Calu3 (cell line): ENCODE data around the gene AK4. TPM values are rescaled to one million over a fixed set of nuclear protein-coding genes. Genes with fewer than 3 reads are reported as not detected.

Source experiments
- BruUV-seq: library from RNA; stranded (reverse); fragments of 400-500 nt; replicated peaks from 2 replicates; lab custom pipeline; 2021; lab: Mats Ljungman, UMichigan
- CTCF ChIA-PET: fragments of 300-600 bp; sonication (Branson Sonifier 250); formaldehyde crosslinking; loops from one replicate; lab custom pipeline; 2022; ENCODE audit warnings: antibody characterized with exemption; lab: Charles Lee
- DNase-seq: peaks from one replicate; pipeline ENCODE4 v3.0.0; 2022
- H3K27ac Mint-ChIP-seq: one replicate; pipeline ENCODE4 v1.8.0; 2022; ENCODE audit warnings: mixed read lengths; ENCODE audit not compliant: unreplicated experiment
- H3K27me3 Mint-ChIP-seq: one replicate; pipeline ENCODE4 v1.8.0; 2022; ENCODE audit warnings: mixed read lengths; ENCODE audit not compliant: unreplicated experiment
- H3K36me3 Mint-ChIP-seq: one replicate; pipeline ENCODE4 v1.8.0; 2022; ENCODE audit warnings: mild to moderate bottlenecking, moderate library complexity, mixed read lengths; ENCODE audit not compliant: insufficient read depth, unreplicated experiment
- H3K4me1 Mint-ChIP-seq: one replicate; pipeline ENCODE4 v1.8.0; 2022; ENCODE audit warnings: mild to moderate bottlenecking, low read depth, mixed read lengths; ENCODE audit not compliant: unreplicated experiment
- H3K4me3 Mint-ChIP-seq: one replicate; pipeline ENCODE4 v1.8.0; 2022; ENCODE audit warnings: mild to moderate bottlenecking, low read depth, moderate library complexity, mixed read lengths; ENCODE audit not compliant: unreplicated experiment
- H3K9me3 Mint-ChIP-seq: one replicate; pipeline ENCODE4 v1.8.0; 2022; ENCODE audit warnings: low read depth, mixed read lengths; ENCODE audit not compliant: unreplicated experiment
- CTCF ChIP-seq: fragments of 200-600 bp; IDR thresholded peaks from one replicate; pipeline ENCODE4 v1.8.0; 2022; ENCODE audit warnings: antibody characterized with exemption; ENCODE audit not compliant: unreplicated experiment
- intact Hi-C: fragments of 100-400 bp; cut with micrococcal nuclease; formaldehyde crosslinking; loops from one replicate; pipeline ENCODE4 v1.10.0; 2022; ENCODE audit not compliant: unreplicated experiment
- total RNA-seq: library from RNA; stranded (reverse); gene quantifications from 2 replicates; pipeline ENCODE4 v1.2.3, GENCODE V29; 2022

Gene AK4
- total RNA-seq, 1 experiment from 2014 or later, result 49.9 TPM

- H3K9me3 Mint-ChIP-seq, result no peaks in the 10 kb centered on the region
- no peaks in the 10 kb centered on the region for H3K27me3 Mint-ChIP-seq
- BruUV-seq, result no TSS peak
- no peak overlapping the region for H3K27ac Mint-ChIP-seq
- H3K36me3 Mint-ChIP-seq, result peaks cover 4% of the 10 kb centered on the region
- intact Hi-C loops, result no loop called here
- CTCF ChIA-PET, result no interaction called here
- no peak overlapping the region for H3K4me3 Mint-ChIP-seq
- no peak for TF ChIP-seq CTCF
- no peak for DNase-seq
- peaks cover 8% of the 10 kb centered on the region for H3K4me1 Mint-ChIP-seq
Measured at GRCh38 chr1:65225179-65225578, 77.2 kb downstream of the AK4 start.

- Mint-ChIP-seq H3K4me1 (peaks cover 20% of the 10 kb centered on the region), H3K4me3 (no peak overlapping the region), H3K9me3 (no peaks in the 10 kb centered on the region), H3K27ac (no peak overlapping the region), H3K27me3 (no peaks in the 10 kb centered on the region), H3K36me3 (no peaks in the 10 kb centered on the region)
- intact Hi-C loops, result no loop called here
- no peak for TF ChIP-seq CTCF
- CTCF ChIA-PET, result interaction anchor here (1.0 kb wide), 1 partner anchor 36 kb away, joined by 3 read pairs; no protein-coding TSS in a partner anchor
- BruUV-seq, result no TSS peak
- no peak for DNase-seq
Measured at GRCh38 chr1:65229201-65229600, 81.2 kb downstream of the AK4 start.

GRCh38 chr1:65229754-65230339, 81.8 kb downstream of the AK4 start:
- H3K27ac Mint-ChIP-seq, result no peak overlapping the region

GRCh38 chr1:65230731-65231481, 82.9 kb downstream of the AK4 start:
- no peak overlapping the region for H3K27ac Mint-ChIP-seq
- no TSS peak for BruUV-seq
- H3K27me3 Mint-ChIP-seq, result no peaks in the 10 kb centered on the region
- no peaks in the 10 kb centered on the region for H3K9me3 Mint-ChIP-seq
- CTCF ChIA-PET, result no interaction called here
- no peak for TF ChIP-seq CTCF
- DNase-seq, result no peak
- intact Hi-C loops, result loop anchor here (10.0 kb wide), 2 partner anchors 724 to 1014 kb away; no protein-coding TSS in a partner anchor
- H3K4me1 Mint-ChIP-seq, result peaks cover 20% of the 10 kb centered on the region
- no peaks in the 10 kb centered on the region for H3K36me3 Mint-ChIP-seq
- no peak overlapping the region for H3K4me3 Mint-ChIP-seq

More at GRCh38 chr1:65229754-65230339, 81.8 kb downstream of the AK4 start:
- no peak for DNase-seq
- Mint-ChIP-seq H3K27me3 (no peaks in the 10 kb centered on the region), H3K9me3 (no peaks in the 10 kb centered on the region), H3K4me3 (no peak overlapping the region), H3K4me1 (peaks cover 20% of the 10 kb centered on the region), H3K36me3 (no peaks in the 10 kb centered on the region)
- TF ChIP-seq CTCF, result no peak
- BruUV-seq, result no TSS peak
- CTCF ChIA-PET, result interaction anchor here (1.0 kb wide), 1 partner anchor 35 kb away, joined by 3 read pairs; no protein-coding TSS in a partner anchor
- intact Hi-C loops, result loop anchor here (10.0 kb wide), 2 partner anchors 725 to 1015 kb away; no protein-coding TSS in a partner anchor
